Esophagus muscularis mucosa (tissue), 4 donors: ENCODE measurements around the gene XPO6.

ENCODE experiments used
- CTCF ChIP-seq, 3 experiments: fragments of 200-600 bp in 2 of 3; fragments of 450-650 bp in 1 of 3; sonication (generic) in 2 of 3; IDR thresholded peaks; one replicate each; pipeline ENCODE4 v1.5.1; 2017 to 2019; ENCODE audit warnings: antibody characterized with exemption in 3 of 3, mild to moderate bottlenecking in 2 of 3, moderate library complexity in 1 of 3
- EP300 ChIP-seq: sonication (generic); formaldehyde crosslinking; IDR thresholded peaks from one replicate; pipeline ENCODE4 v1.6.1; 2017; ENCODE audit warnings: antibody characterized with exemption
- POLR2A ChIP-seq: fragments of 450-650 bp; IDR thresholded peaks from one replicate; pipeline ENCODE4 v1.6.1; 2017; ENCODE audit warnings: antibody characterized with exemption, moderate library complexity, mild to moderate bottlenecking, low read depth
- POLR2AphosphoS5 ChIP-seq, 2 donors: sonication (generic); formaldehyde crosslinking; IDR thresholded peaks; one replicate each; pipeline ENCODE4 v1.6.1; 2017; ENCODE audit warnings: antibody characterized with exemption in 2 of 2

- TF ChIP-seq POLR2AphosphoS5 (IDR thresholded peaks at IDR 0.05) = no peak
- TF ChIP-seq CTCF (IDR thresholded peaks at IDR 0.05) = no peak
- TF ChIP-seq EP300 = no peak
- no peak for TF ChIP-seq POLR2A
Measured at GRCh38 chr16:28051486-28051885, 160.3 kb downstream of the XPO6 start.
